Thymus (tissue), 11 donors: ENCODE results near the gene DUSP10. TPM values are rescaled to one million over a fixed set of nuclear protein-coding genes. Genes with fewer than 3 reads are reported as not detected.

ENCODE experiments used
- DNase-seq, 9 donors: peaks; one replicate each; pipeline ENCODE4 v3.0.0-alpha.2; 2013; ENCODE audit warnings: low spot score in 9 of 9, low read depth in 6 of 9, missing footprints in 1 of 9
- H3K27ac ChIP-seq, 2 donors: one replicate each; pipeline ENCODE4 v1.5.1; 2013; ENCODE audit warnings: control low read depth in 1 of 2, low read depth in 1 of 2, low read length in 1 of 2, mild to moderate bottlenecking in 1 of 2, moderate library complexity in 1 of 2
- H3K27me3 ChIP-seq, 2 donors: one replicate each; pipeline ENCODE4 v1.5.1; 2013; ENCODE audit warnings: low read length in 1 of 2; ENCODE audit not compliant: control insufficient read depth in 2 of 2, insufficient read depth in 1 of 2
- H3K36me3 ChIP-seq, 2 donors: one replicate each; pipeline ENCODE4 v1.5.1; 2013; ENCODE audit warnings: low read length in 1 of 2, mild to moderate bottlenecking in 1 of 2, moderate library complexity in 1 of 2; ENCODE audit not compliant: control insufficient read depth in 2 of 2, insufficient read depth in 2 of 2
- H3K4me1 ChIP-seq, 2 donors: one replicate each; pipeline ENCODE4 v1.5.1; 2013; ENCODE audit warnings: low read length in 2 of 2; ENCODE audit not compliant: control insufficient read depth in 2 of 2, insufficient read depth in 2 of 2
- H3K4me3 ChIP-seq, 2 donors: one replicate each; pipeline ENCODE4 v1.5.1; 2013; ENCODE audit warnings: low read length in 2 of 2, control low read depth in 1 of 2, mild to moderate bottlenecking in 1 of 2
- H3K9me3 ChIP-seq, 2 donors: one replicate each; pipeline ENCODE4 v1.5.1; 2013; ENCODE audit warnings: low read length in 1 of 2, mild to moderate bottlenecking in 1 of 2; ENCODE audit not compliant: control insufficient read depth in 2 of 2, insufficient read depth in 1 of 2
- WGBS: extraction: QIAGEN DNeasy Blood & Tissue Kit; methylation state at CpG from one replicate; pipeline ENCODE4 v1.1.7; 2013; 5-methylcytosine and 5-hydroxymethylcytosine counted together
- polyA plus RNA-seq: library from polyadenylated mRNA; stranded (reverse); fragments of 200-250 nt; gene quantifications from one replicate; pipeline ENCODE4 v1.2.3, GENCODE V29; 2013
- total RNA-seq: library from RNA; stranded (reverse); fragments of 120-200 nt; gene quantifications from one replicate; pipeline ENCODE4 v1.2.4, GENCODE V29; 2013
- donor health status: healthy.

Gene DUSP10
- total and polyA plus RNA-seq, 2 donors, result 9.3 to 11.3 TPM

DNA sequence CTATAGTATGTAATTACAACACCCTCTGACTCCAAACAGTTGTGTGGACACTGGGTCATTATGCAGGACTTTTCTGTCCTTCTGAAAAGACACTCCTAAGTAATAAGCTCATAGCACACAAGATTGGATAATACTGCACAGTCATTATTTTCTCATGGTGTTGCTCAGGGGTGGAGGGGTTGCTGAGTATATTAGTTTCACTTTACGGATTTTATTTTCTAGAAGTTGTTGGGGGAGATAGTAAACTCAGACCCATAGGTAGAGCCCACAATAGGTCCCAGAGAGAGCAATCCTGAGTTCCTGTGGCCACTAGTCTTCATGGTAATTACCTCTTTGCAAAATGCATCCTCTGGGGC lies 53.4 kb downstream of the DUSP10 start:
- no peak overlapping the region for H3K4me3 ChIP-seq
- peaks cover 0 to 5% of the 10 kb centered on the region in 2 donors for H3K4me1 ChIP-seq
- no peaks in the 10 kb centered on the region for H3K9me3 ChIP-seq
- no peaks in the 10 kb centered on the region for H3K27me3 ChIP-seq
- 38% methylated on average over 1 of the region's 1 CpG for WGBS
- H3K36me3 ChIP-seq, result no peaks in the 10 kb centered on the region
- peak overlapping the region in 1 of 2 donors; percentile 3 for H3K27ac ChIP-seq
- DNase-seq, result no peak

DNA sequence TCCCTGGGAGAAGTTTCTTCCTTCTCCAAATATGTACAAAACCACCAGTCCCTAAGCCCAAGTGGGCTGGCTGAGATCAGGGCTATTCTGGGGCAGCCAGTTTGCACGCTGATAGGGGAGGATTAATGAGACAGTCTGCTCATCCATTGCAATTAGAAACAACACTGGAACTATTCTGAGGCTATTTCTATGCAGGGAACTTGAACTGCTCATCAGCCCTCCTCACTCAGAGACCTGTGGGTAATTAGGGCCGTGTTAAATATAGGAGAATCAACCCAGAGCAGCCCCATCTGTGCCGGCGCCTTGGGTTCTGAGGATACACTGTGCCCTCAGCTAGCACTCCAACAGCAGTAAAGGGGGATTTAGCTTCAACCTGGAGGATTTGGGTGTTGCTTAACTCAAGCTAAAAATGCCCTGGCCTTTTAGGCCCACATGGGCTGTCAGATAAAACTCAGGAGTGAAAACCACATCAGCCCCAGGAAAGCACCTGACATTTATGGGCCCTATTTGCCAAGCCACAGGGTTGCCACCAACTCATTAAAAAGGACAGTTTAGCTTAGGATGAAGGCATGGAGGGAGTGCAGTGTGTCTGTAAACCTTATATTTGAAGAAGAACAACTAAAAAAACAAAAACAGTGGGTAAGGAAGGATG lies 53.9 kb downstream of the DUSP10 start:
- Histone ChIP-seq H3K4me1 (peaks cover 0 to 5% of the 10 kb centered on the region in 2 donors), H3K27ac (no peak overlapping the region), H3K9me3 (no peaks in the 10 kb centered on the region), H3K27me3 (no peaks in the 10 kb centered on the region), H3K4me3 (no peak overlapping the region), H3K36me3 (no peaks in the 10 kb centered on the region)
- no peak for DNase-seq
- WGBS, result 45% methylated on average over 4 of the region's 4 CpGs

- Histone ChIP-seq H3K9me3 (no peaks in the 10 kb centered on the region), H3K4me1 (peaks cover 0 to 2% of the 10 kb centered on the region in 2 donors), H3K4me3 (no peak overlapping the region), H3K27ac (no peak overlapping the region), H3K27me3 (no peaks in the 10 kb centered on the region), H3K36me3 (no peaks in the 10 kb centered on the region)
- no peak for DNase-seq
- 99% methylated on average over 2 of the region's 2 CpGs for WGBS
These were observed 58.2 kb downstream of the DUSP10 start for GRCh38 chr1:221683681-221684080.

DNA sequence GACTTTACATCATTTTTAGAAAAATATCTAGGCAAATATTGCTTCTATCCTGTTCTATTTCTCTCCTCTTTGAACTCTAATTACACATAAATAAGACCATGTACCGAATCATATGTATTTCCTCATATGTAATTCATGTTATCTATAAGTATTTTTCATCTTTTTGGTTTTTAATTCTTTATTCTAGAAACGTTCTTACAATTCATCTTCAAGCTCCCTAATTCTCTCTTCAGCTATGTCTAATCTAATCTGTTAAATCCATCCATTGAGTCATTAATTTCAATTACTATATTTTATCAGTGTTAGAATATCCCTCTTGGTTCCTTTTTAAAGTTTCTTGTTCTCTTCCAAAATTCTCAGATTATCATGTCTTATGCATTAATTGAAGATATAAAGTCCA lies 61.8 kb downstream of the DUSP10 start:
- Histone ChIP-seq H3K27me3 (no peaks in the 10 kb centered on the region), H3K9me3 (no peaks in the 10 kb centered on the region), H3K36me3 (no peaks in the 10 kb centered on the region), H3K27ac (no peak overlapping the region), H3K4me1 (no peaks in the 10 kb centered on the region), H3K4me3 (no peak overlapping the region)
- WGBS, result 98% methylated on average over 2 of the region's 2 CpGs
- no peak for DNase-seq

GRCh38 chr1:221678014-221678413 lies 63.9 kb downstream of the DUSP10 start:
- Histone ChIP-seq H3K27ac (no peak overlapping the region), H3K4me3 (no peak overlapping the region), H3K4me1 (no peaks in the 10 kb centered on the region), H3K9me3 (no peaks in the 10 kb centered on the region), H3K36me3 (no peaks in the 10 kb centered on the region), H3K27me3 (no peaks in the 10 kb centered on the region)
- DNase-seq, result no peak
- WGBS, result 97% methylated on average over 1 of the region's 1 CpG

GRCh38 chr1:221675880-221676800 lies 65.7 kb downstream of the DUSP10 start:
- DNase-seq, result no peak
- H3K4me3 ChIP-seq, result no peak overlapping the region
- no peaks in the 10 kb centered on the region for H3K36me3 ChIP-seq

DNA sequence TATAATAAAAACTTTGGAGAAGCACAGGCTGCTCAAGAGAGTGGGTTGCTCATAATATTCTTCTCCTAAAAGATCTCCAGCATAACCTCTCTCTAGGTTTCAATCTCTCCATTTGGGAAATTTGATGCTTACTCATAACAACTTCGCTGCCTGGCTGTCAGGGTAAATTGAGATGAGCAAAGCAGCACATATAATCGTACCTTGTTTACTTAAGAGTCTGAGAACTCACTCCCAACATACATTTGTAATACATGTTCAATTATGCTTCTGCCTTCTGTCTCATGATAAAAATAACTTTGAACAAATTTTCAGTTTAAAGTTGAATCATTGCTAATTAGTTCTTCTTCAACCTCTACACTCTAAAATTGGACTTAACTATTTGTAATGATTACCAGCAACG lies 68.9 kb downstream of the DUSP10 start:
- H3K9me3 ChIP-seq, result no peaks in the 10 kb centered on the region
- H3K4me3 ChIP-seq, result no peak overlapping the region
- no peaks in the 10 kb centered on the region for H3K4me1 ChIP-seq
- H3K27ac ChIP-seq, result no peak overlapping the region
- H3K27me3 ChIP-seq, result no peaks in the 10 kb centered on the region
- no peaks in the 10 kb centered on the region for H3K36me3 ChIP-seq
- no peak for DNase-seq
- WGBS, result 61% methylated on average over 3 of the region's 3 CpGs

More at GRCh38 chr1:221675880-221676800, 65.7 kb downstream of the DUSP10 start:
- no peaks in the 10 kb centered on the region for H3K4me1 ChIP-seq
- no peak overlapping the region for H3K27ac ChIP-seq
- WGBS, result 85% methylated on average over 5 of the region's 5 CpGs
- H3K9me3 ChIP-seq, result no peaks in the 10 kb centered on the region
- no peaks in the 10 kb centered on the region for H3K27me3 ChIP-seq

DNA sequence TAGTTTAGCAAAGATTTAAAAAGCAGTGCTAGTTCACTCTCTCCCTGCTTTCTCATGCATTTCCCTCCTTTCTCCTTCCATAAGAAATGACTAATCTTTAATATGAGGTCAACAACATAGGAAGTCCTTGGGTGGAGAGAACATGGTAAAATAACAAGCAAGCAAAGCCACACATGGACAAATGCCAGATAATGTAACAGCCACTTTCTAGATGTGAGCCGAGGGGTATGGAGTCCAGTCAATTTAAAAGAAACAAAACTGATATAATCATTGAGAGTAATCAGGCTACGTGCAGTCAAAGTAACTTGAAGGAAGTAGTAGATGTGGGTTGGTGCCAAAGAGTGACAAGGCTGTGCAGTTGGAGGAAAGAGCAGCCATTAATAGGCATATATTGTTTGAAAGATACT lies 69.6 kb downstream of the DUSP10 start:
- Histone ChIP-seq H3K27ac (no peak overlapping the region), H3K27me3 (no peaks in the 10 kb centered on the region), H3K9me3 (no peaks in the 10 kb centered on the region), H3K4me3 (no peak overlapping the region), H3K36me3 (no peaks in the 10 kb centered on the region), H3K4me1 (no peaks in the 10 kb centered on the region)
- WGBS, result 93% methylated on average over 2 of the region's 2 CpGs
- DNase-seq, result no peak

DNA sequence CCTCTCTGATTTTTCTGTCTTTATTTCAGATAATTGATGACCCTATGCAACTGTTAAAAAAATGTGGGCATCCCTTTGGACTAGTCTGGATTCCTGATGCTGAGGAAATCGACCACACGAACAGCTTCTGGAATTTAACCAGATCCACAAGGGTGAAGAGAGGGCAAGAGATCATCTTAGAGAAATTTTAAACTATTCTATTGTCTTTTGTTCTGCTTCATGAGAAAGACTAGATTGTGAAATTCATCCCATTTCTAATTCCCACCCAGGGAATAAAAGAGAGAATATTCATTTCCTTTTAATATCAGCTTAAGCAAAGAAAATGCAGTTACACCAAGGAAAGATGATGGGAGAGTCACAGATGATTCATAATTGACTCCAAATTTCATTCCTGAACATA lies 71.8 kb downstream of the DUSP10 start:
- Histone ChIP-seq H3K9me3 (no peaks in the 10 kb centered on the region), H3K36me3 (no peaks in the 10 kb centered on the region), H3K27me3 (no peaks in the 10 kb centered on the region), H3K4me3 (no peak overlapping the region), H3K27ac (no peak overlapping the region), H3K4me1 (no peaks in the 10 kb centered on the region)
- DNase-seq, result no peak
- WGBS, result 95% methylated on average over 2 of the region's 2 CpGs
